Stimulated activated CD4-positive, alpha-beta T cell treated with anti-CD3 and anti-CD28 coated beads, TNF-alpha, amount 100 ng/mL, for 4 hours (primary cell): ENCODE measurements around the gene TGIF2.
"Not testable (repeated sequence)": the region's sequence is repeated elsewhere in the genome, so short reads cannot be mapped to it uniquely, and the experiment has no call there.

ENCODE experiments used
- DNase-seq, 3 experiments: peaks; one replicate each; pipeline ENCODE4 v3.0.0-alpha.2; 2020; ENCODE audit warnings: low read depth in 3 of 3

The TGIF2 gene

GRCh38 chr20:36547186-36548005 lies 26.0 kb upstream of the TGIF2 start:
- DNase-seq = no peak

- no peak for DNase-seq
Measured at GRCh38 chr20:36548006-36548315, 25.4 kb upstream of the TGIF2 start.

GRCh38 chr20:36548704-36549627 lies 24.4 kb upstream of the TGIF2 start:
- no peak for DNase-seq

DNA sequence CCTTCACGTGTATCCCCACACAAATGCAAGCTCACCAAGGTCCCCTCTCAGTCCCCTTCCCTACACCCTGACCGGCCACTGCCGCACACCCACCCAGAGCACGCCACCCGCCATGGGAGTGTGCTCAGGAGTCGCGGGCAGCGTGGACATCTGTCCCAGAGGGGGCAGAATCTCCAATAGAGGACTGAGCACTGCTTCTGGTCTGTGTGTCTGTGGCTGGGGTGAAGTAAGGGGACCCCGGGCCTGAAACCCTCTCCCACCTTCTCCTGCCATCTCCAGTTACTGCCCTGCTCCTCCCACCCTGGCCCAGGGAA lies 23.8 kb upstream of the TGIF2 start:
- DNase-seq = no peak

DNA sequence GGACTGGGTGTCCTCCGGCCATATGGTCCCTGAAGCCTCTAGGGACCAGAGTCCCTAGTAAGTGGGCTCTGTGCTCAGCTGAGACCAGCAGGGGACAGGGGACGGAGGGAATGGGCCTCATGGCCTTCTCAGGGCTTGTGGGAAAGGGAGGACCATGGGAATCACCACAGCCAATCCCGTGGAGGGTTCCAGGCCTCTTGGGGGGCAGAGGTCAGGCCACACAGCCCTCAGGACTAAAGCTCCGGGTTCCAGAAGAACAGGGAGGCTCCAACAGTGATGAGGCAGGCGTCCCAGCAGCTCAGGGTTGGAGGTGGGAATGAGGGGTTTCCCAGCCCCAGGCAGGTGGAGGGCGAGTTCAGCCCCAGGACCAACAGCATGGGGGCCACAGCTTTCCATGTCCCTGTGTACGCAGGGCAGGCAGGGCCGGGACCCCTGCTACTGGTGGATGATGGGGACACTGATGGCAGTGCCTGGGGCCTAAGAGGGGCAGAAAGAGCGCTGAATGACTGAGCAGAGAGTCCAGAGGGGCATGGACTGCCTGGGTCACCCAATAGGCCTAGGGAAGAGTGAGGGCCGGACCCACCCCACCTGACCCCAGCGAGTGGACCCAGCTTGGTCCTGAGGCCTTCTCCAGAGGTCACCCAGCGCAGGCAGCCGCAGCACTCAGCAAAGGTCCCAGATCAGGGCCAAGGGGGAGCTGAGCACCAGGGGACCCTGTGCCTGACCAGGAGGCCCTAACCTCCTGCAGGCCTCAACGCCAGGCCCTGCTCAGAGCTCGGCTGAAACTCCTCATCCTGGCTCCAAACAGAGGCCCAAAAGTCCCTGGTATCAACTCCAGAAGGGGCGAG lies 23.2 kb upstream of the TGIF2 start:
- no peak for DNase-seq

GRCh38 chr20:36550790-36551299 lies 22.6 kb upstream of the TGIF2 start:
- DNase-seq = no peak

- no peak for DNase-seq
Measured at GRCh38 chr20:36555248-36555647, 18.1 kb upstream of the TGIF2 start.

GRCh38 chr20:36562724-36563123 lies 10.7 kb upstream of the TGIF2 start:
- no peak for DNase-seq

DNA sequence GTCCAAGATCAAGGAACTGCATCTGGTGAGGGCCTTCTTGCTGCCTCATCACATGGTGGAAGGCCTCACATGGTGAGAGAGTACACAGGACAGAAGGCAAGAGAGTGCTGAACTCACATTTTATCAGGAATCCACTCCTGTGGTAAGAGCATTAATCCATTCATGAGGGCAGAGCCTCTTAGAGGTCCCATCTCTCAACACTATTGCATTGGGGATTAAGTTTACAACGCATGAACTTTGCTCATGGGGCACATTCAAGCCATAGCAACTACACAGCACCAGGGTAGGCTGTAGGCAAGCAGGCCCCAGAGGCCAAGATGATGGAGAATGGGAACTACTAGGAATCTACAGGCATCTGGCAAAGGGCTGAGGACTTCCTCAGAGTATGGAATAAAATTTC lies 10.0 kb upstream of the TGIF2 start:
- no peak for DNase-seq

- not testable (repeated sequence) for DNase-seq
Measured at GRCh38 chr20:36564078-36564725, 9.2 kb upstream of the TGIF2 start.

GRCh38 chr20:36564726-36565121 lies 8.7 kb upstream of the TGIF2 start:
- DNase-seq = not testable (repeated sequence)

- DNase-seq = no peak
Measured at GRCh38 chr20:36565520-36565919, 7.9 kb upstream of the TGIF2 start.

DNA sequence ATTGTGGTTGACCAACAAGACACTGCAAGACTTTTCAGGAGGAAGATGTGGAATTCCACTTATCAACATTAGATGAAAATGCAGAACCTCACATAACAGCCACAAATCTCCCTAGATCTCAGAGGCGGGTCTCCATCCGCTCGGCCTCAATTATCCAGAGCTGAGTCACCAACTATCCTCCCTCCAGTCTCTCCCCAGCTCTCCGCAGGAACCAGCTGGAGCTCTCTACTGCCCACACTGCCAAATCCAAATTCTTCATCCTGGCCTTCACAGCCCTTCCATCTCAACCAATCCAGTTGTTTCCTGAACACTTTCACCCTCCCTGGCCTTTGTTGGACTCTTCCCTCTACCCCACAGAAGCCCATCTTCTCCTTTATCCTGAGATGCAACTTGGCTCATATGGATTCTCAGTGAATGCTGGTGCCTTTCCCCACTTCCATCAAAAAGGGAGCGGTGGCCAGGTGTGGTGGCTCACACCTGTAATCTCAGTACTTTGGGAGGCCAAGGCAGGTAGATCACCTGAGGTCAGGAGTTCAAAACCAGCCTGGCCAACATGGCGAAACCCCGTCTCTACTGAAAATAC lies 3.5 kb upstream of the TGIF2 start:
- no peak for DNase-seq

DNA sequence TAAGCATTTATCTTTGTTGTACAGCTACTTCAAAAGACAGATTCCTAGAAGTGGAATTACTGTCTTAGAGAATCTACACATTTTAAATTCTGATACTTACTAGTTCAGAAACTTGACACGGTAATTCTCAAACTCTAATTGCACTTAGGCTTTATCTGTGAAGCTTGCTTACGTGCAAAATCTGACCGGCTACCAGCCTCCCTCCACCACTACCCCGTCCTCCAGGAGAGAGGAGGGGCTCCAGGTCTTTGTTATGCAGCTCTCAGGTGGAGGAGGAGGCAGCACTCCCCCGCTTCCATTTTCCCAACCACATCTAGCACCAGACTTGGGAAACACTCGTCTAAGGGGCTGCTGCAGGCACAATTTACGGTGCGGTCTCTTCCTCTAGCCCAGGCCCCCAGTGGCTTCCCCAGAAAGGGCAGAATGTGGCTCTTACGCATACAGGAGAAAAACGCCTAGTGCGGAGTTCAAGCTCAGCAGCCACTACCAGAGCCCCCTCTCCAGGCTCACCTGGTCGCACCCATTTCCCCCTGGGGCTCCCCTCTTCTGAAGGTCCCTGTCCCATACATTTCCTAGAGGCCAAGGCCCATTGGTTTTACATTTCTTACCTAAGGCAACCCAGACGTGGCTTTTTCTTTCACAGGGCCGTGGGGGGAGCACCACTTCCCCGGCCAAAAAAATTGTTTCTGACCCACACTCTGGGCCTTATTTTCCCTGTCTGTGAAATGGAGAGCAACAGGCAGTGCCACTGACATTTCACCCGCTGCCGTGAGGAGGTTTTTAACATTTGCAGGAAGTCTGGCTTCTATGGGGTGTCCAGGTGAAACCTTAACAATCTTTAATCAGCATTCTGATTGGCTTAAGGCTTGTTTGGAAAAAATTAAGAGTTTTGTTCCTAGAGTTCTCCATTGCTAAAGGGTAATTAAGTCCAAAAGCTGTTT lies 1.6 kb upstream of the TGIF2 start:
- no peak for DNase-seq

- DNase-seq = peak; percentile 43 to 57 (median 47)
Measured at GRCh38 chr20:36572701-36573102, 695 bp upstream of the TGIF2 start.

DNA sequence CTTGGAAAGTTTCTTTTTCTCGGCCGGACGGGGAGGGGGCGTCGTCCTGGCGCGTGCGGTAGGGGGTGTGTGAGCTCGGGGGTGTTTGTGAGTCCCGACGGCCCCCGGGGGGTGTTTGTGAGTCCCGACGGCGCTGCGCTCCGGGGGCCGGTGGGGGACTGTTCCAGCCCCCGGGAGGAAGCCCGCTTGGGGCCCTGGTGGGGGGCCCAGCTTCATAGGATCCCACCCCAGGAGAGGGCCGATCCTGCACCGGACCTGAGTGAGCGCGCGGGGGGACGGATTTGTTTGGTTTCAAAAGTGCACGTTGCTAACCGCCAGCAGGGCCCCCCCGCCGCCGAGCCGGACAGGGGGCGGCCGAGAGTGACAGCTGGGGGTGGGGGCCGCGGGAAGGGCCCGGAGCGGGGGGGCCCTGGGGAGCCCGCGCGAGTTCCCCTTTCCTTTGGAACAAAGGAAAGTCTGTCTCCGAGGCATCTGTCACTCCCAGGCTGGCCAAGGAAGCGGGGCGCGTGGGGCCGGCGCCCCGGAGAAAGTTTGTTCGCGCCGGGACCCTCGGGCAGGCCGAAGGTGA lies 485 bp downstream of the TGIF2 start:
- peak in 1 of 3 experiments; percentile 30 for DNase-seq

DNA sequence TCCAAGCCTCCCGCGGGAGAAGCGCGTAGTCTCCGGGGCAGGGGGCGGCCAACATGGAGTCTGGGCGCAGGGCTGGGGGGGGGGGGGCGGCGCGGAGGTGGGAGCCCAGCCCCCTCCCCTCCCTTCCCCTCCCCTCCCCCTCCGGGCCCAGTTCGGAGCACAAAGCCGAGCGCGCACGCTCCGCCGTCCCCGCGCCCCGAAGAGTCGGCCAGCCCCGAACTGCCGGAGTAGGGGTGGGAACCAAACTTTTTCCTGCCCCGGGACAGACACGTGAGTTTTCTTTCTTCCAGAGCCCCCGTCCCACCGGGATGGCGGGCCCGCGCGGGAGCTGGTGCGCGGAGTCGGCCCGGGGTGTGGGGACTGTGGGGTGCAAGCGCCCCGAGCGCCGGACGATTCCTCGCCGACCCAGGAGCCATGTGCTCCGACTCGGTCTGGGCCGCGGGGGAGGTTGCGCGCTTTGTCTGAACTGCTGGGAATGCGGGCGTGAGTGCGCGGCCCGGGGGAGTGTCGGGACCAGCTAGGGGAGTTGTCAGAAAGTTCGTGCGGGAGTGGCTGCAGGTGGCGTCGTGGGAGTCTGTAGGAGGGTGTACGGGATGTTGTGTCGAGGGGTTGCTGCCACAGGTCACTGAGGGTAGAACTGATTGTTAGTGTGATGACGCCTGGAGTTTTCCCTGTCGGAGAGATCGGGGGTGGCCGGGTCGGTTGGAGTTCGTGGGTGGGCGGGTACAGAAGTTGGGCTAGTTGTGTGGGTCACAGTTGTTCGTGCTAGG lies 1.2 kb downstream of the TGIF2 start:
- peak; percentile 46 to 59 (median 52) for DNase-seq

DNA sequence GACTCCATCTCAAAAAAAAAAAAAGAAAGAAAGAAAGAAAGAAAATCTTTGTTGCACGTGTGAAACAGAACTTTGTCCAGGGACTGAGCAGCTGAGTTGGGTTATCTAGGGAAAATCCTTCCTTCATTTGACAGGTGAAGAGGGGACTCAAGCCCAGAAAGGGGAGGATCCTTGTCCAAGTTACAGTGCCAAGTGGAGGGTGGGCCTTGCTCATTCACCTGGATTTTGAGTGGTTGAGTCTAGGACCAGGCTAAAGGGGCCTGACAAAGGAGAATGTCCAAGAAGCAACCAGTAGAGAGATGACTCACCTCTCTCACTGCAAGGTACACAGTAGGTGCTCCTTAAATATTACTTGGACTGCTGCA lies 2.7 kb downstream of the TGIF2 start:
- no peak for DNase-seq
